H1 (cell line): Measurements from ENCODE around the gene QDPR. TPM values are rescaled to one million over a fixed set of nuclear protein-coding genes. Genes with fewer than 3 reads are reported as not detected.

Experiments
- CTCF ChIA-PET: fragments of 300-600 bp; sonication (Branson Sonifier 250); formaldehyde crosslinking; loops from one replicate; lab custom pipeline; 2021; ENCODE audit not compliant: partially characterized antibody; lab: Charles Lee
- POLR2A ChIA-PET: fragments of 300-600 bp; sonication (Branson Sonifier 250); formaldehyde crosslinking; loops from one replicate; lab custom pipeline; 2021; ENCODE audit warnings: inconsistent platforms; ENCODE audit not compliant: partially characterized antibody; lab: Charles Lee
- DNase-seq, 2 experiments: peaks; one replicate each; pipeline versions ENCODE4 v3.0.0 to v3.0.0-alpha.2; 2010 to 2022; ENCODE audit warnings: low spot score in 2 of 2, low read depth in 1 of 2, mixed read lengths in 1 of 2
- FAIRE-seq: peaks from 2 replicates; lab custom pipeline; 2011; peaks lifted over from hg19 to GRCh38; lab: Jason Lieb, UNC
- H2AFZ ChIP-seq: 2 replicates; pipeline ENCODE4 v1.8.1; 2012; ENCODE audit warnings: low read length, inconsistent platforms
- H2AK5ac ChIP-seq: 2 replicates; pipeline ENCODE4 v1.6.1; 2013; ENCODE audit warnings: low read depth, low read length
- H2BK120ac ChIP-seq: replicated peaks from 2 replicates; pipeline ENCODE3; 2013; ENCODE audit warnings: low read depth, low read length, inconsistent platforms
- H2BK12ac ChIP-seq: 2 replicates; pipeline ENCODE4 v1.6.1; 2013; ENCODE audit warnings: low read depth, low read length
- H2BK15ac ChIP-seq: 2 replicates; pipeline ENCODE4 v1.6.1; 2013; ENCODE audit warnings: low read length
- H2BK20ac ChIP-seq: 2 replicates; pipeline ENCODE4 v1.6.1; 2013; ENCODE audit warnings: low read length
- H2BK5ac ChIP-seq: 2 replicates; pipeline ENCODE4 v1.6.1; 2013; ENCODE audit warnings: low read depth, low read length
- H3K14ac ChIP-seq: 2 replicates; pipeline ENCODE4 v1.6.1; 2013; ENCODE audit warnings: inconsistent platforms; ENCODE audit not compliant: insufficient read length
- H3K18ac ChIP-seq: 2 replicates; pipeline ENCODE4 v1.6.1; 2013; ENCODE audit warnings: low read length; ENCODE audit errors: extremely low read depth
- H3K23ac ChIP-seq: 2 replicates; pipeline ENCODE4 v1.6.1; 2013; ENCODE audit warnings: inconsistent platforms; ENCODE audit not compliant: insufficient read length
- H3K23me2 ChIP-seq: 2 replicates; pipeline ENCODE4 v1.6.1; 2013; ENCODE audit warnings: low read depth, low read length
- H3K27ac ChIP-seq: 2 replicates; pipeline ENCODE4 v1.6.1; 2011; ENCODE audit warnings: low read depth, low read length, inconsistent platforms
- H3K27me3 ChIP-seq, 4 experiments: replicated peaks in 1 of 4; 1 replicate in 1 of 4; 2 replicates in 3 of 4; pipeline versions ENCODE4 v1.6.1 to v1.8.1; 2011 to 2013; ENCODE audit warnings: low read length in 3 of 4, mild to moderate bottlenecking in 3 of 4, inconsistent platforms in 2 of 4, mixed read lengths in 2 of 4, moderate library complexity in 1 of 4; ENCODE audit not compliant: control insufficient read depth in 3 of 4, insufficient read depth in 3 of 4; ENCODE audit errors: extremely low read depth in 1 of 4
- H3K36me3 ChIP-seq, 4 experiments: 2 replicates each; pipeline versions ENCODE4 v1.6.1 to v1.8.1; 2011 to 2013; ENCODE audit warnings: mild to moderate bottlenecking in 4 of 4, low read length in 3 of 4, moderate library complexity in 2 of 4, control low read depth in 1 of 4, inconsistent platforms in 1 of 4; ENCODE audit not compliant: insufficient read depth in 4 of 4, control insufficient read depth in 2 of 4
- H3K4ac ChIP-seq: replicated peaks from 2 replicates; pipeline ENCODE3; 2013; ENCODE audit warnings: low read length, low read depth, mixed read lengths, inconsistent platforms; ENCODE audit not compliant: insufficient read length
- H3K4me1 ChIP-seq, 4 experiments: replicated peaks in 1 of 4; 1 replicate in 1 of 4; 2 replicates in 3 of 4; pipeline versions ENCODE4 v1.6.1 to v1.8.1; 2011 to 2013; ENCODE audit warnings: low read length in 3 of 4, inconsistent platforms in 2 of 4, mixed read lengths in 1 of 4; ENCODE audit not compliant: insufficient read depth in 4 of 4, control insufficient read depth in 3 of 4
- H3K4me2 ChIP-seq, 2 experiments: 2 replicates each; pipeline versions ENCODE4 v1.6.1 to v1.8.1; 2011 to 2013; ENCODE audit warnings: low read depth in 2 of 2, low read length in 2 of 2, control low read depth in 1 of 2, inconsistent platforms in 1 of 2, mild to moderate bottlenecking in 1 of 2; ENCODE audit not compliant: insufficient read depth in 1 of 2
- H3K4me3 ChIP-seq, 4 experiments: fragments of 200-600, 300-600 bp in 1 of 4; sonication (generic), shearing (Covaris generic), sonication (Bioruptor Twin) in 1 of 4; 2 replicates each; pipeline versions ENCODE4 v1.5.1 to v1.8.1; 2011 to 2016; ENCODE audit warnings: low read length in 4 of 4, low read depth in 3 of 4, control low read depth in 2 of 4, inconsistent platforms in 2 of 4, mild to moderate bottlenecking in 2 of 4, mixed read lengths in 1 of 4, moderate library complexity in 1 of 4; ENCODE audit not compliant: insufficient read depth in 2 of 4; ENCODE audit errors: extremely low read depth in 1 of 4
- H3K56ac ChIP-seq: replicated peaks from 2 replicates; pipeline ENCODE3; 2013; ENCODE audit warnings: low read depth, mild to moderate bottlenecking, mixed read lengths, low read length, inconsistent platforms; ENCODE audit not compliant: insufficient read length
- H3K79me1 ChIP-seq: 2 replicates; pipeline ENCODE4 v1.6.1; 2013; ENCODE audit warnings: low read depth, low read length, control low read depth
- H3K79me2 ChIP-seq, 2 experiments: 2 replicates each; pipeline versions ENCODE4 v1.6.1 to v1.8.1; 2012 to 2013; ENCODE audit warnings: low read length in 2 of 2, mild to moderate bottlenecking in 2 of 2, inconsistent platforms in 1 of 2; ENCODE audit not compliant: insufficient read depth in 2 of 2, control insufficient read depth in 1 of 2
- H3K9ac ChIP-seq, 4 experiments: replicated peaks in 1 of 4; 1 replicate in 1 of 4; 2 replicates in 3 of 4; pipeline versions ENCODE4 v1.6.1 to v1.8.1; 2011 to 2013; ENCODE audit warnings: low read depth in 3 of 4, low read length in 3 of 4, control low read depth in 2 of 4, mild to moderate bottlenecking in 2 of 4, moderate library complexity in 2 of 4, inconsistent platforms in 1 of 4; ENCODE audit errors: extremely low read depth in 1 of 4
- H3K9me3 ChIP-seq, 2 experiments: 2 replicates each; pipeline versions ENCODE4 v1.6.1 to v1.8.1; 2012 to 2013; ENCODE audit warnings: mild to moderate bottlenecking in 2 of 2, moderate library complexity in 2 of 2, control low read depth in 1 of 2, inconsistent platforms in 1 of 2, low read depth in 1 of 2, low read length in 1 of 2, mixed read lengths in 1 of 2; ENCODE audit not compliant: insufficient read depth in 2 of 2
- H4K20me1 ChIP-seq, 2 experiments: replicated peaks in 1 of 2; 2 replicates each; pipeline versions ENCODE3 to v1.8.1; 2011 to 2013; ENCODE audit warnings: inconsistent platforms in 2 of 2, low read length in 2 of 2, mild to moderate bottlenecking in 1 of 2; ENCODE audit not compliant: insufficient read depth in 2 of 2, control insufficient read depth in 1 of 2
- H4K5ac ChIP-seq: 2 replicates; pipeline ENCODE4 v1.6.1; 2013; ENCODE audit warnings: low read length, low read depth, mixed read lengths, inconsistent platforms; ENCODE audit not compliant: insufficient read length
- H4K8ac ChIP-seq: 2 replicates; pipeline ENCODE4 v1.8.0; 2013; ENCODE audit warnings: mild to moderate bottlenecking, moderate library complexity, low read length, inconsistent platforms; ENCODE audit not compliant: insufficient read depth; ENCODE audit errors: extremely low read depth
- H4K91ac ChIP-seq: replicated peaks from 2 replicates; pipeline ENCODE3; 2013; ENCODE audit warnings: low read length, mixed read lengths, inconsistent platforms; ENCODE audit not compliant: insufficient read length
- KDM1A ChIP-seq: fragments of 200-600, 300-600 bp; sonication (generic); IDR thresholded peaks from 2 replicates; pipeline ENCODE4 v1.7.1; 2016; ENCODE audit warnings: mild to moderate bottlenecking, low read length, borderline replicate concordance
- WGBS, 2 experiments: shearing (Covaris generic) in 1 of 2; methylation state at CpG; one replicate each; pipeline versions ENCODE4 v1.1.6 to v1.1.7; 2013 to 2015; ENCODE audit warnings: low lambda C conversion rate in 2 of 2, mixed read lengths in 2 of 2, inconsistent platforms in 1 of 2, low coverage in 1 of 2, missing lambda C conversion rate in 1 of 2; ENCODE audit not compliant: insufficient replicate concordance in 2 of 2, insufficient coverage in 1 of 2, insufficient read length in 1 of 2; ENCODE audit errors: extremely low coverage in 1 of 2, missing lambda C conversion rate in 1 of 2; 5-methylcytosine and 5-hydroxymethylcytosine counted together
- polyA plus RNA-seq, 7 experiments: library from polyadenylated mRNA; depleted of rRNA in 3 of 7; stranded (reverse) in 5 of 7; unstranded in 2 of 7; fragments of >200 nt in 5 of 7; fragments of 200-250 nt in 2 of 7; gene quantifications; 1 replicate in 5 of 7; 2 replicates in 1 of 7; 4 replicates in 1 of 7; pipeline versions ENCODE4 v1.2.1 to v1.2.3, GENCODE V29; 2011 to 2013; ENCODE audit warnings: missing spikeins in 2 of 7, mixed read lengths in 2 of 7
- total RNA-seq: library from RNA; stranded (reverse); fragmentation: NEBNext Ultra II Directional; extraction: Animal tissue kit (Norgen Biotek cat#: 25700); gene quantifications from 2 replicates; pipeline ENCODE4 v1.2.1, GENCODE V29; 2021

Gene QDPR
- total and polyA plus RNA-seq, 2 of the 8 experiments (the other 6 are each of a cell fraction or from before 2014, with no cell fraction given) = 33.6 to 35.9 TPM

DNA sequence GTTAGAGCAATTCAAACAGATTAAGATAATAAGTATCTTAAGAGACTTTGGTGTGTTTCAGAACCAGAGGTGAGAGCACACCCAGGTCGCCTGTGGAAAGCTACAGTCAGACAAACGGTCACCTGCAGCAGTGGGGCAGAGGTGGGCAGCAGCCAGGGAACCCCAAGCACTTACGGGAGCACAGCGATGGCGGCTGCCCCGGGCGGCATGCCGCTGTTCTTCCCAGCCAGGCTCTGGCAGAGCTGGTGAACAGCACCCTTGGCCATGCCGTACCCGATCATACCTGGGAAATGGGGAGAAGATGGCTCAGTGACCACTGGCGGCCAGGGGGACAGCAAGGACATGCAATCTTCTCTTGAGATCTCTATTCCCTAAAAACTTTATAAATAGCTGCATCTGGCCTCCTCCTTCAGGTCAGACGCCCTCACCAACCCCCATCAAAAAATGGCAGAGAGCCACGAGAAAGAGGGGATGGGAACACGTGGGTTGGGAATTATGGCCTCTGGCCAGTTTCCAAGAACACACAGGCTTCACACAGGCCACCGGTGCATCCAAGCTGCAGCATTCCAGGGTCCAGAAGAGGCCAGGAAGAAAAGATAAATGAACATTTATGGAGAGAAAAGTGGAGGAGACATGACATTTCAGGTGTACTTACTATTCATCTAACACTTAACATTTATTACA, 19.7 kb downstream of the QDPR start:
- no peak overlapping the region for H2BK120ac ChIP-seq
- no peak overlapping the region for H2AK5ac ChIP-seq
- FAIRE-seq = no peak
- no peak overlapping the region for H3K27ac ChIP-seq
- ChIA-PET POLR2A (no interaction called here), CTCF (interaction anchor here (0.5 to 1.0 kb wide), 3 partner anchors 20 to 1368 kb away, joined by 3 to 4 read pairs (median 3); no protein-coding TSS in a partner anchor)
- H2BK12ac ChIP-seq = no peak overlapping the region
- no peak for TF ChIP-seq KDM1A
- no peak overlapping the region for H2BK15ac ChIP-seq
- no peak overlapping the region for H3K18ac ChIP-seq
- H3K79me2 ChIP-seq = no peaks in the 10 kb centered on the region
- no peak overlapping the region for H2BK20ac ChIP-seq
- H4K91ac ChIP-seq = no peak overlapping the region
- H3K4me1 ChIP-seq = peaks cover 0 to 6% (median 4%) of the 10 kb centered on the region in 4 experiments; a peak in 4 of 7 replicates
- no peak overlapping the region for H2AFZ ChIP-seq
- 90% methylated on average over 15 of the region's 15 CpGs; no CpG with 5 or more reads in 1 of the 2 experiments for WGBS, 2 experiments
- H3K23me2 ChIP-seq = 0 out of 2 replicates have a peak, but pooled peaks cover 1% of the 10 kb centered on the region
- no peak overlapping the region for H3K4me2 ChIP-seq
- H2BK5ac ChIP-seq = no peak overlapping the region
- H3K79me1 ChIP-seq = peaks cover 3% of the 10 kb centered on the region
- H4K20me1 ChIP-seq = peaks cover 0 to 4% of the 10 kb centered on the region in 2 experiments
- no peak for DNase-seq
- H3K4me3 ChIP-seq = no peak overlapping the region
- H3K14ac ChIP-seq = no peak overlapping the region
- H3K9me3 ChIP-seq = no peaks in the 10 kb centered on the region
- H4K8ac ChIP-seq = no peak overlapping the region
- no peaks in the 10 kb centered on the region for H3K27me3 ChIP-seq
- no peak overlapping the region for H3K4ac ChIP-seq
- H3K36me3 ChIP-seq = peaks cover 2 to 25% (median 8%) of the 10 kb centered on the region in 4 experiments; a peak in 6 of 8 replicates
- no peak overlapping the region for H4K5ac ChIP-seq
- H3K56ac ChIP-seq = no peak overlapping the region
- H3K23ac ChIP-seq = no peak overlapping the region
- no peak overlapping the region for H3K9ac ChIP-seq
